ENCODE results near the gene SMYD4.
"Not testable (repeated sequence)": the region's sequence is repeated elsewhere in the genome, so short reads cannot be mapped to it uniquely, and the experiment has no call there.

DNA sequence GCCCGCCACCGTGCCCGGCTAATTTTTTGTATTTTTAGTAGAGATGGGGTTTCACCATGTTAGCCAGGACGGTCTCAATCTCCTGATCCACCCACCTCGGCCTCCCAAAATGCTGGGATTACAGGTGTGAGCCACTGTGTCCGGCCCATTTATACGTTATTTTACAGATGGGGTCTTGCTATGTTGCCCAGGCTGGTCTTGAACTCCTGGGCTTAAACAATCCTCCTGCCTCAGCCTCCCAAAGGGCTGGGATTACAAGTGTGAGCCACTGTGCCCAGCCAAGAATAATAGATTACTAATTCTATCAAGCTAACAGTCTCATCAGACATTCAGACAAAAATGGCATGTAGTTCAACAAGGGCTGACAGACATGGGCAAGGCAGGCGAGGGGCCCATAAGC, 19.9 kb downstream of the SMYD4 start:
- not testable (repeated sequence) for TF ChIP-seq EZH2phosphoT487 (IDR thresholded peaks at IDR 0.05; ENCODE audit: low read depth, severe bottlenecking, unreplicated experiment)
- TF ChIP-seq, protein P1, sequence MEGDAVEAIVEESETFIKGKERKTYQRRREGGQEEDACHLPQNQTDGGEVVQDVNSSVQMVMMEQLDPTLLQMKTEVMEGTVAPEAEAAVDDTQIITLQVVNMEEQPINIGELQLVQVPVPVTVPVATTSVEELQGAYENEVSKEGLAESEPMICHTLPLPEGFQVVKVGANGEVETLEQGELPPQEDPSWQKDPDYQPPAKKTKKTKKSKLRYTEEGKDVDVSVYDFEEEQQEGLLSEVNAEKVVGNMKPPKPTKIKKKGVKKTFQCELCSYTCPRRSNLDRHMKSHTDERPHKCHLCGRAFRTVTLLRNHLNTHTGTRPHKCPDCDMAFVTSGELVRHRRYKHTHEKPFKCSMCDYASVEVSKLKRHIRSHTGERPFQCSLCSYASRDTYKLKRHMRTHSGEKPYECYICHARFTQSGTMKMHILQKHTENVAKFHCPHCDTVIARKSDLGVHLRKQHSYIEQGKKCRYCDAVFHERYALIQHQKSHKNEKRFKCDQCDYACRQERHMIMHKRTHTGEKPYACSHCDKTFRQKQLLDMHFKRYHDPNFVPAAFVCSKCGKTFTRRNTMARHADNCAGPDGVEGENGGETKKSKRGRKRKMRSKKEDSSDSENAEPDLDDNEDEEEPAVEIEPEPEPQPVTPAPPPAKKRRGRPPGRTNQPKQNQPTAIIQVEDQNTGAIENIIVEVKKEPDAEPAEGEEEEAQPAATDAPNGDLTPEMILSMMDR (IDR thresholded peaks at IDR 0.05; ENCODE audit: poor library complexity): not testable (repeated sequence)

Data from hepatocyte (in vitro differentiated cells).